ENCODE results near the gene SLC29A1. TPM values are rescaled to one million over a fixed set of nuclear protein-coding genes. Genes with fewer than 3 reads are reported as not detected.
A peak's percentile ranks its signal among the peaks of the same experiment; 100 is the strongest.

SLC29A1 gene
- total and polyA plus RNA-seq, 2 donors (not counting 1 experiment from before 2014, with no cell fraction given): 6.0 to 7.3 TPM

- Histone ChIP-seq H3K4me2 (replicated peaks; ENCODE audit: low read depth, low read length, poor library complexity, severe bottlenecking) (no peak overlapping the region), H4K20me1 (ENCODE audit: control insufficient read depth, insufficient read depth, low read length, poor library complexity, severe bottlenecking) (no peaks in the 10 kb centered on the region), H2AFZ (ENCODE audit: insufficient read depth, low read depth, low read length, poor library complexity, severe bottlenecking) (no peak overlapping the region), H3K4me3 (ENCODE audit: control extremely low read depth in 1 of 5, extremely low read depth in 1 of 5, insufficient read depth in 1 of 5, low read depth in 2 of 5, low read length in 4 of 5) (no peak overlapping the region), H3K4me1 (ENCODE audit: control insufficient read depth in 2 of 2, insufficient read depth in 2 of 2, low read length in 2 of 2) (peaks cover 19 to 23% of the 10 kb centered on the region in 2 donors), H3K27ac (ENCODE audit: low read length in 2 of 2) (no peak overlapping the region), H3K9me3 (ENCODE audit: control extremely low read depth in 1 of 3, control insufficient read depth in 2 of 3, insufficient read depth in 1 of 3, low read length in 2 of 3) (peaks cover 0 to 7% (median 0%) of the 10 kb centered on the region in 3 donors), H3K36me3 (replicated peaks in 1 of 2; ENCODE audit: control extremely low read depth in 1 of 2, control insufficient read depth in 1 of 2, extremely low read depth in 1 of 2, insufficient read depth in 2 of 2, low read length in 1 of 2) (no peaks in the 10 kb centered on the region), H3K79me2 (ENCODE audit: control insufficient read depth, insufficient read depth, low read length) (no peaks in the 10 kb centered on the region), H3K27me3 (replicated peaks in 1 of 4; ENCODE audit: control extremely low read depth in 1 of 4, control insufficient read depth in 3 of 4, insufficient read depth in 4 of 4, low read length in 3 of 4) (peaks cover 0 to 65% (median 35%) of the 10 kb centered on the region in 4 experiments), H3K9ac (ENCODE audit: low read length) (no peak overlapping the region)
- H3K9me3 Mint-ChIP-seq (ENCODE audit: insufficient read depth): no peaks in the 10 kb centered on the region
- no peak for TF ChIP-seq EZH2 (IDR thresholded peaks at IDR 0.05; ENCODE audit: borderline replicate concordance, insufficient read depth, low read depth, low read length, poor library complexity, severe bottlenecking)
- TF ChIP-seq, protein P1, sequence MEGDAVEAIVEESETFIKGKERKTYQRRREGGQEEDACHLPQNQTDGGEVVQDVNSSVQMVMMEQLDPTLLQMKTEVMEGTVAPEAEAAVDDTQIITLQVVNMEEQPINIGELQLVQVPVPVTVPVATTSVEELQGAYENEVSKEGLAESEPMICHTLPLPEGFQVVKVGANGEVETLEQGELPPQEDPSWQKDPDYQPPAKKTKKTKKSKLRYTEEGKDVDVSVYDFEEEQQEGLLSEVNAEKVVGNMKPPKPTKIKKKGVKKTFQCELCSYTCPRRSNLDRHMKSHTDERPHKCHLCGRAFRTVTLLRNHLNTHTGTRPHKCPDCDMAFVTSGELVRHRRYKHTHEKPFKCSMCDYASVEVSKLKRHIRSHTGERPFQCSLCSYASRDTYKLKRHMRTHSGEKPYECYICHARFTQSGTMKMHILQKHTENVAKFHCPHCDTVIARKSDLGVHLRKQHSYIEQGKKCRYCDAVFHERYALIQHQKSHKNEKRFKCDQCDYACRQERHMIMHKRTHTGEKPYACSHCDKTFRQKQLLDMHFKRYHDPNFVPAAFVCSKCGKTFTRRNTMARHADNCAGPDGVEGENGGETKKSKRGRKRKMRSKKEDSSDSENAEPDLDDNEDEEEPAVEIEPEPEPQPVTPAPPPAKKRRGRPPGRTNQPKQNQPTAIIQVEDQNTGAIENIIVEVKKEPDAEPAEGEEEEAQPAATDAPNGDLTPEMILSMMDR (IDR thresholded peaks at IDR 0.05): no peak
- WGBS (ENCODE audit: insufficient coverage): 62% methylated on average over 2 of the region's 3 CpGs
- no peak for DNase-seq
- ChIA-PET POLR2A (no interaction called here), CTCF (interaction anchor here (0.5 to 1.2 kb wide), 2 partner anchors 17 to 33 kb away, joined by 4 to 5 read pairs; no protein-coding TSS in a partner anchor)
- no peak for ATAC-seq (ENCODE audit: low read depth)
- intact Hi-C loops (cut with micrococcal nuclease): no loop called here
- H3K4me3 Mint-ChIP-seq: peak overlapping the region; percentile 81
- H3K4me1 Mint-ChIP-seq: peaks cover 27% of the 10 kb centered on the region
- peaks cover 44% of the 10 kb centered on the region for H3K27me3 Mint-ChIP-seq
- no peak overlapping the region for H3K27ac Mint-ChIP-seq
Observed at GRCh38 chr6:44271914-44272313, 48.5 kb downstream of the SLC29A1 start.

- Histone ChIP-seq H4K20me1 (ENCODE audit: control insufficient read depth, insufficient read depth, low read length, poor library complexity, severe bottlenecking) (no peaks in the 10 kb centered on the region), H3K79me2 (ENCODE audit: control insufficient read depth, insufficient read depth, low read length) (no peaks in the 10 kb centered on the region), H3K36me3 (replicated peaks in 1 of 2; ENCODE audit: control extremely low read depth in 1 of 2, control insufficient read depth in 1 of 2, extremely low read depth in 1 of 2, insufficient read depth in 2 of 2, low read length in 1 of 2) (no peaks in the 10 kb centered on the region), H3K4me2 (replicated peaks; ENCODE audit: low read depth, low read length, poor library complexity, severe bottlenecking) (no peak overlapping the region), H2AFZ (ENCODE audit: insufficient read depth, low read depth, low read length, poor library complexity, severe bottlenecking) (no peak overlapping the region), H3K4me1 (ENCODE audit: control insufficient read depth in 2 of 2, insufficient read depth in 2 of 2, low read length in 2 of 2) (peaks cover 17 to 21% of the 10 kb centered on the region in 2 donors), H3K27ac (ENCODE audit: low read length in 2 of 2) (no peak overlapping the region), H3K27me3 (replicated peaks in 1 of 4; ENCODE audit: control extremely low read depth in 1 of 4, control insufficient read depth in 3 of 4, insufficient read depth in 4 of 4, low read length in 3 of 4) (peaks cover 0 to 71% (median 38%) of the 10 kb centered on the region in 4 experiments), H3K9ac (ENCODE audit: low read length) (no peak overlapping the region), H3K9me3 (ENCODE audit: control extremely low read depth in 1 of 3, control insufficient read depth in 2 of 3, insufficient read depth in 1 of 3, low read length in 2 of 3) (peaks cover 0 to 7% (median 0%) of the 10 kb centered on the region in 3 donors), H3K4me3 (ENCODE audit: control extremely low read depth in 1 of 5, extremely low read depth in 1 of 5, insufficient read depth in 1 of 5, low read depth in 2 of 5, low read length in 4 of 5) (no peak overlapping the region)
- CTCF ChIA-PET: interaction anchor here (0.5 to 1.2 kb wide), 2 partner anchors 16 to 32 kb away, joined by 4 to 5 read pairs; no protein-coding TSS in a partner anchor
- no peak for ATAC-seq (ENCODE audit: low read depth)
- intact Hi-C loops (cut with micrococcal nuclease): no loop called here
- POLR2A ChIA-PET: no interaction called here
- WGBS (ENCODE audit: insufficient coverage): 78% methylated on average over 2 of the region's 3 CpGs
- Mint-ChIP-seq H3K9me3 (ENCODE audit: insufficient read depth) (no peaks in the 10 kb centered on the region), H3K27me3 (peaks cover 50% of the 10 kb centered on the region), H3K4me1 (peaks cover 24% of the 10 kb centered on the region), H3K27ac (no peak overlapping the region), H3K4me3 (no peak overlapping the region)
- TF ChIP-seq, protein P1 (IDR thresholded peaks at IDR 0.05): no peak
- TF ChIP-seq EZH2 (IDR thresholded peaks at IDR 0.05; ENCODE audit: borderline replicate concordance, insufficient read depth, low read depth, low read length, poor library complexity, severe bottlenecking): no peak
- no peak for DNase-seq
Observed at GRCh38 chr6:44272529-44272928, 49.1 kb downstream of the SLC29A1 start.
